ENCODE data around the gene POLR3H.

POLR3H gene

GRCh38 chr22:41512421-41513194 lies 31.7 kb downstream of the POLR3H start:
- DNase-seq = no peak

- no peak for DNase-seq
These were observed 32.7 kb downstream of the POLR3H start for GRCh38 chr22:41511521-41511968.

GRCh38 chr22:41508770-41509170 lies 35.5 kb downstream of the POLR3H start:
- no peak for DNase-seq

- no peak for DNase-seq
These were observed 36.8 kb downstream of the POLR3H start for GRCh38 chr22:41507330-41508063.

- no peak for DNase-seq
These were observed 38.6 kb downstream of the POLR3H start for GRCh38 chr22:41505511-41506220.

- DNase-seq = no peak
These were observed 39.5 kb downstream of the POLR3H start for GRCh38 chr22:41504816-41505215.

GRCh38 chr22:41504397-41504796 lies 39.9 kb downstream of the POLR3H start:
- no peak for DNase-seq

- DNase-seq = no peak
These were observed 43.1 kb downstream of the POLR3H start for GRCh38 chr22:41501209-41501608.

- DNase-seq = no peak
These were observed 44.0 kb downstream of the POLR3H start for GRCh38 chr22:41500303-41500702.

GRCh38 chr22:41499624-41500280 lies 44.5 kb downstream of the POLR3H start:
- DNase-seq = no peak

- DNase-seq = no peak
These were observed 45.9 kb downstream of the POLR3H start for GRCh38 chr22:41498303-41498835.

- DNase-seq = no peak
These were observed 52.7 kb downstream of the POLR3H start for GRCh38 chr22:41491374-41492100.

- DNase-seq = no peak
These were observed 55.5 kb downstream of the POLR3H start for GRCh38 chr22:41488596-41489385.

GRCh38 chr22:41488076-41488475 lies 56.2 kb downstream of the POLR3H start:
- DNase-seq = no peak

GRCh38 chr22:41487037-41487935 lies 57.0 kb downstream of the POLR3H start:
- no peak for DNase-seq

GRCh38 chr22:41485033-41485432 lies 59.2 kb downstream of the POLR3H start:
- no peak for DNase-seq

- no peak for DNase-seq
These were observed 61.8 kb downstream of the POLR3H start for GRCh38 chr22:41482319-41482935.

- DNase-seq = no peak
These were observed 62.3 kb downstream of the POLR3H start for GRCh38 chr22:41481925-41482318.

- DNase-seq = no peak
These were observed 63.0 kb downstream of the POLR3H start for GRCh38 chr22:41481131-41481830.

Data from activated CD4-positive, alpha-beta T cell treated with anti-CD3 and anti-CD28 coated beads, Interleukin-2, amount 50 U/mL, for 4 hours (primary cell).